H7 (cell line): ENCODE results near the gene MRPS6. TPM values are rescaled to one million over a fixed set of nuclear protein-coding genes. Genes with fewer than 3 reads are reported as not detected.

Experiments
- DNase-seq: peaks from one replicate; pipeline ENCODE4 v3.0.0; 2012
- H3K27me3 ChIP-seq: 2 replicates; pipeline ENCODE4 v1.6.0; 2011; ENCODE audit warnings: mild to moderate bottlenecking, low read length; ENCODE audit not compliant: control insufficient read depth, insufficient read depth
- H3K36me3 ChIP-seq: replicated peaks from 2 replicates; pipeline ENCODE4 v1.5.1; 2011; ENCODE audit warnings: low read length; ENCODE audit not compliant: control insufficient read depth, insufficient read depth
- H3K4me3 ChIP-seq: 2 replicates; pipeline ENCODE4 v1.5.1; 2011; ENCODE audit warnings: low read depth, mild to moderate bottlenecking, control low read depth, low read length, moderate library complexity; ENCODE audit not compliant: insufficient read depth
- total RNA-seq: library from RNA; depleted of rRNA; stranded (reverse); fragments of >200 nt; shearing (Covaris generic); gene quantifications from 2 replicates; pipeline ENCODE4 v1.2.3, GENCODE V29; 2014; rRNA removed

The MRPS6 gene
- total RNA-seq, result 37.2 and 39.9 TPM in 2 replicates

DNA sequence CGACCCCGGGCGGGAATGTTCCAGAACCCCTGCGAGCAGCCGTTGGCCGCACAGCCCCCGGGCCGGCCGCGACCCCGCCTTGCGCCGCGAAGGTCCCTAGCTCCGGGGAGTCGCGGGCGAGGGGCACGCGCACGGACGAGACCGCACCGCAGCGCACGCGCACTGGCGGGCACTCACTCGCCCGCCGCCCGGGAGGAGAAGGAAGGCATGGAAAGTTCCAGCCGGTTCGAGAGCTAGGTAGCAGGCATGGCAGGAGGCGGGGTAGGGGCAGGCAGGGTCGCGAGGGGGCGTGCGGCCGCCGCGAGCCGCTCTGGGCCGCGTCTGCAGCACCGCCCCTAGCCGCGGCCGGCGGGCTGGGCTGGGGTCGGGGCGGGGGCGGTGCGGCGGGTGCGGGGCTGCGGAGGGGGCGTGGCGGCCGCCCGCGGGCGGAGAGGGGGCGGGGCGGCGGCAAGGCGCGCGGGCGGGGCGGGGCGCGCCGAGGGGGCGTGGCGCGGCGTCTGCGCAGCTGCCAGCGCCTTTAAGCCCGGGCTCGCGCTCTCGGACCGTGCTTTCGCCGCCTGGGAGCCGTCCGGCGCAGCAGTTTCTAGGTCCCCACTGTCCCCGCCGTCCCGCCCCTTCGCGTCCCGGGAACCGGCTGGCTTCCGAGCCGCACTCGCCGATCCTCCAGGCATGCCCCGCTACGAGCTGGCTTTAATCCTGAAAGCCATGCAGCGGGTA lies at the start of gene MRPS6, which contains the start of gene SLC5A3:
Gene MRPS6, plus strand, starts transcription at position 547 of the 717 bp plus-strand sequence. Its CDS starts 123 bp downstream, at position 670.
Gene SLC5A3, plus strand, starts transcription at position 547 of the 717 bp plus-strand sequence. CDS start 21,621 bp downstream, outside the sequence.
- Histone ChIP-seq H3K4me3 (peak within 1 kb of the TSS; percentile 86), H3K27me3 (peaks cover 5% of the 10 kb centered on the region), H3K36me3 (peaks cover under 1% of the 10 kb centered on the region; the same call in 1 of the 2 replicates)
- DNase-seq, result peak; percentile 97

DNA sequence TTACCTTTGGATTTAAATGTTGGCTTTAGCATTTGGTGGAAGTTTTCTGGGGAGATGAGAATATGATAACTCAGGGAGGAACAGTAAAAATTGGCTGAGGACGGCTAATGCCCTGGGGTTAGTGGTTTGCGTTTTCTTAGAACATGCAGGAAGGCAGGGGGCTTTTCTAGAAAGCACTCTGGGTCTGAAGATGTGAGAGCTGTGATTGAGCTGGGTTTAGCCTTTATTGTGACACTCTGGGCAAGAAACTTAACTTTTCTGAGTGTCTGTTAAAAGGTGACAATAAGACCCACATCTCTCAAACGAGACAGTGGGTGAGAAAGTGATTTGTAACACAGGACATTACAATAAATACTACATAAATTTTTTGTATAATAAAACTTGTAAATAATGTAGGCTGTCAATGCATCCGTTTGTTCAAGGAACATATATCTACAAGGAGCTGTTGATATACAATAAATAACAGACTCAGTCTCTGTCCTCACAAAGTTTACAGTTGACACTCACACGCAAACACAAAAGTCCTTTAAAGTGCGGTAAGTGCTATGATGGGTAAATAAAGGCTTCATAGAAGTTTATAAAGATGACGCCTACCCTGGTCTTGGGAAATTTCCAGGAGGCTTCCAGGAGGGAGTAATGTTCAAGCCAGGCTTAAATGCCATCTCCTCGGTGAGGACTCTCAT lies 49.5 kb upstream of the MRPS6 start:
- H3K36me3 ChIP-seq, result no peaks in the 10 kb centered on the region
- no peak for DNase-seq
- H3K4me3 ChIP-seq, result no peak overlapping the region
- no peaks in the 10 kb centered on the region for H3K27me3 ChIP-seq

DNA sequence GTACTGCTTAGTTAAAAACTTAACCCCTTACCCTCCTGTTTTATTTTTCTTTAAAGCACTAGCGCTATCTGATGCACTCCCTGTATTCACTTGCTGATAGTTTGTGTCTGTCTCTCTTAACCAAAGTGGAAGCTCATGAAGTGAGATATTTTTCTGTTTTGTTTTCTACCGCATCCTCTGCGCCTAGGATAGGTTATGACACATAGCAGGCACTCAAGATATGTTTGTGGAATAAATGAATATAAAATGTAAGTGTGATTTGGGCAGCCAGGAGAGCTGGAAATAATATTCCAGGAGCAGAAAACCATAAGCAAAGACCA lies 49.0 kb upstream of the MRPS6 start:
- Histone ChIP-seq H3K4me3 (no peak overlapping the region), H3K27me3 (no peaks in the 10 kb centered on the region), H3K36me3 (no peaks in the 10 kb centered on the region)
- no peak for DNase-seq

DNA sequence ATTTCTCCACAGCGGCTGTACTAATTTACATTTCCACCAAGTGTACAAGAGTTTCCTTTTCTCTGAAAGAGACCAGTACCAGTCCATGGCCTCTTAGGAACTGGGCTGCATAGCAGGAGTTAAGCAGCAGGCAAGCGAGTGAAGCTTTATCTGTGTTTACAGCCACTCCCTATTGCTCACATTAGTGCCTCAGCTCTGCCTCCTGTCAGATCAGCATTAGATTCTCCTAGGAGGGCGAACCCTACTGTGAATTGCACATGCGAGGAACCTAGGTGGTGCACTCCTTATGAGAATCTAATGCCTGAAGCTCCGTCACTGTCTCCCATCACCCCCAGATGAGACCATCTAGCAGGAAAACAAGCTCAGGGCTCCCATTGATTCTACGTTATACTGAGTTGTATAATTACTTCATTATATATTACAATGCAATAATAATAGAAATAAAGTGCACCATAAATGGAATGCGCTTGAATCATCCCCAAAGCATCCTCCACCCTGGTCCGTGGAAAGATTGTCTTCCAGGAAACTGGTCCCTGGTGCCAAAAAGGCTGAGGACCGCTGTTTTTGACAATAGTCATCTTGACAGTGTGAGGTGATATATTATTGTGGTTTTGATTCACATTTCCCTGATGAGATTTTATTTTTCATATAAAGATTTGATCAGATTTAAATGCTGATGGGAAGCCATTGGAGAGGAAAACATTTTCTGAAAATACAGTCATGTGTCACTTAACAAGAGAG lies 45.5 kb upstream of the MRPS6 start:
- Histone ChIP-seq H3K36me3 (no peaks in the 10 kb centered on the region), H3K27me3 (no peaks in the 10 kb centered on the region), H3K4me3 (no peak overlapping the region)
- no peak for DNase-seq

DNA sequence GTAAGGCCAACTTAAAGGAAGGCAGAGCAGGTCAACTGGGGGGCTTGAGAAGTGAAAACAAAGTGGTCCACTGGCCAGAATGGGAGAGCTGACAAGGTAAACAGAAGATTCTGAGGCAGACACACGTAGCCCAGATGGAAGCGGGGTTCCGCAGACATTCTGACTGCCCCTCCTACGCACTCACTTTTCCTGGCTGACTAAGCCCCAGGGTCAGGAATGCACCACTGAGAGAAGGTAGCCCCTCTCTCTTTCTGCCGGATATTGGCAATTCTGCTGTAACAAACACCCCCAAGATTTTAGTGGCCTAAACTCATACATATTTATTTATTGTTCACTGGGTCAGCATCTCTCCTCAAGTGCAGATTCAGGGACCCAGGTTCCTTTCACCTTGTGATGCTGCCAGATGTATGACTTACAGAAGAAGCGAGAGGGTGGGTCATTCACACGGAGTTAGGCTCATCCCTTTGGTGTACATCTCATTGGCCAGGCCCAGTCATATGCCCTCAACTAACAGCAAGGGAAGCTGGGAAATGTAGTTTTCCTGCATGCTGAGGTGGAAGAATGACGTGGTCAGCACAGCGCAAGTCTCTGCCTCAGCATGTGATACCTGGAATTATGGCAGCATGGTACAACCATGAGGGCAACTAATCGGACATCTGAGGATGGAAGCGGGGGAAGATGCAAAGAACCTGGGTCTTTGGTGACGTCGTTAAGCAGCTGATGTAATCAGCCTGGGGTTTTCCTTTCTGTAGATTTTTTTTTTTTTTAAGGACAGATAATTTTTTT lies 43.4 kb upstream of the MRPS6 start:
- H3K4me3 ChIP-seq, result peak overlapping the region; percentile 5; the same call in 1 of the 2 replicates
- no peaks in the 10 kb centered on the region for H3K27me3 ChIP-seq
- DNase-seq, result peak; percentile 67
- no peaks in the 10 kb centered on the region for H3K36me3 ChIP-seq

DNA sequence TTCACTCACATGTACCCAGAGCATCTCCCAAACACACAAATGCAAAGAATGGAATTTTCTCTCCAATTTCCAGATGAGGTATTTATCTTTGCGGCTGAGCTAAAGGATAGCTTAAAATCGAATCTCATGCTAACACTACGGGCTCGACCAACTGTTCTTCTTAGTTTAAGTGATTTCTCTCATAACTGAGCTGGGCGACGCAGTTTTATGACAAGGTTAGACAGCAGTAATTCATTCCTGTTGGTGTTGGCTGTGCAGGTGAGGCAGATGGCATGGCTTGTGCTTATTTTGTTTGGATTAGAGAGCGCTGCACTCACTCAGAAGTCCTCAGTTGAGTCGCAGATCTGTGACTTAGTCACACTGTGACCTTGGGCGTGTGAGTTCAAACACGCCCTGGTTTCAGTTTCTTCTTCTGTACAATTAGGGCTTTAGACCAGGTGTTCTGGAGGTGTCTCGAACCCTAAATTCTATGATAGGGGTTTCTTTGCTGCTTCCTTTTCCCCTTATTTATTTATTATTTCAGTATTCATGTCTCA lies 41.5 kb upstream of the MRPS6 start:
- no peak for DNase-seq
- no peak overlapping the region for H3K4me3 ChIP-seq
- H3K27me3 ChIP-seq, result no peaks in the 10 kb centered on the region
- H3K36me3 ChIP-seq, result no peaks in the 10 kb centered on the region

DNA sequence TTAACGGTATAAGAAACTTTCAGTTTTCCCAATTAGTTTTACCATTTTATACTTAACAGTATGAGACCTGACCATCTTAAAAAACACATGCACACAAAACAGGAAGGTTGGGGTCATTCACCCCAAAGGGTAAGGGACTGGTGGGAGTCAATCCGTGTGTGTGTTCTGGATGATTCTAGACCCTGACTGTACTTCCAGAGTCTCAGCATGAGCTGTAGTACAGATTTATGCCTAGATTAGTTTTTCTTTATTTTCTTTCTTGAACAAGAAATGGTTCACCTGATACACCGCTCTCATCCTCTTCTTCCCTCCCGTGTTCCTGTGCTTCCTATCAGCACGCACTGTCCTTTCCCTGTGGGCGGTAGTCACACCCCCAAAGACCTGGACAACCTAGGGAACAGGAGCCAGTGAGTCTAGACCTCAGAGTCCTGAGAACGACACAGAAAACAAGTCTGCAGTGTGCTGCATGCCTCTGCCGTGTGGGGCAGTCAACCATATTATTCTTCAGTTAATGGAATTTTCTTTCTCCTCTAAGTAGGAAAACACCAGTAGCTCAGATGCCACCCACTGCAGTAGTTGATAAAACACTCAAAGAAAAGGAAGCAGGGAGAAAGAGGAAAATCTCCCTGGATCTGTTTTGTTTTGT lies 38.9 kb upstream of the MRPS6 start:
- DNase-seq, result no peak

DNA sequence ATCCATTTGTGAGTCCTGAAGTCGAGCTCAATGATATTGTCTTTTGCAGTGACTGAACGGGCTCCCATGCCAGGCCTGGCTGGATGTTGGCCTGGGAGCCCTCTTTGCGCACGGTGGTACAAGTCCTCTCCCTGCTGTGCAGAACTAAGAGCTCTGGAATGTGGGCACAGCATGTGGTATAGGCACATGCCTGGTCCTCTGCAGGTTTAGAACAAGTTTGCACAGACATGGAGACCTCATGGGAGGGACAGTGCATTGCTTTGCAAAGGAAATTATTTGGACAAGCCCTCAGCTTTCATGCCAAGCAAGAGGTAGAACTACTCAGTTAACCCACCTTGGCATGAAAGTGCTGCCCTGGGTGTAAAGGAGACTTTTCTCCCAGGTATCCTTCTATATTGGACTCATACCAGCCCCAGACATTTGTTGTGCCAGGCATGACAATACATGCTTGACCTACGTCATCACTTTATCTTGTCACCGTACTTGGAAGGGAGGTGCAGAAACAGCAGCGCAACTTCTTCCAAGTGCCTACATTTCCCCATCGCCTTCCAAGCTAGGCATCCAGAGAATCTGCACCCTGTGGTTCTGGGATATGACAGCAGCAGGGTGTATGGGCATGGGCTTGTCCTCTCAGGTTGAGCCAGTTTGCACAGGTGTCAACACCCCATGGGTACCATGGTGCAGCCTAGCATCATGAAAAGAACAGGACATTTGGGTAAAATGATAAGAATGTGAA lies 37.6 kb upstream of the MRPS6 start:
- no peak for DNase-seq
- Histone ChIP-seq H3K36me3 (no peaks in the 10 kb centered on the region), H3K4me3 (no peak overlapping the region), H3K27me3 (no peaks in the 10 kb centered on the region)

More for the DNA sequence above, 38.9 kb upstream of the MRPS6 start:
- Histone ChIP-seq H3K4me3 (no peak overlapping the region), H3K27me3 (no peaks in the 10 kb centered on the region), H3K36me3 (no peaks in the 10 kb centered on the region)

DNA sequence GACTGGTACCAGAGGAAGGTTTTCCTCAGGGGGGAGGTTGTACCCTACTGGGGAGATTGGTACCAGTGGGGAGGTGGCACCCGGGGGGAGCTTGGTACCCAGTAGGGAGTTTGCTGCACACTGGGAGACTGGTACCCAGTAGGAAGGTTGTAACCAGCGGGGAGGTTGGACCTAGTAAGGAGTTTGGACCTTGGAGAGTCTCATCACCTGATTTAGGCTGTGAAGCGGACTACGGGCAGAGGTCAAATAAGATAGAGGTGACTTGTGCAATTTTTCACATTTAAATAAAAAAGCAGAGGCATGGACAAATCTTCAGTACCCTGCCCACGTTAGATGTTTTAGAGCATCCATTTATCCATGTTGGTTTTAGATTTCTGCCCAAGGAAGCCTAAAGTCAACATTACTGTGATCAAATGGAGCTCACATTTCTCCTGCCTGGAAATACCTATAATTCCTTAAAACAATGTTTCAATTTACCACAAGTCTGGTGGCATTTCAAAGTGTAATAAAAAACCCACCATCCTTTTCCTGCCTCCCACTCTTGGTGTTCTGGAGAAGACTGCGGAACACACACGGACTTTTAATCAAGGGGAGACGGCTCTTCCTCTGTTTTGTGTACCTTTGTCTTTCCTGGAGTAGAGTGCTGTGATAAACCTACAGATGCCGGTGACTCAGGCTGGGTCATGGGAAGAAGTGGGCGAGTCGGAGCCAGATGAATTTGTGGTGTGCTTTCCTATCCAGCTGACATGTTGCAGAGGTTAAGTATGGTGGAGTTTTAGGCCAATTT lies 36.2 kb upstream of the MRPS6 start:
- H3K4me3 ChIP-seq, result no peak overlapping the region
- H3K27me3 ChIP-seq, result no peaks in the 10 kb centered on the region
- no peaks in the 10 kb centered on the region for H3K36me3 ChIP-seq
- DNase-seq, result no peak

DNA sequence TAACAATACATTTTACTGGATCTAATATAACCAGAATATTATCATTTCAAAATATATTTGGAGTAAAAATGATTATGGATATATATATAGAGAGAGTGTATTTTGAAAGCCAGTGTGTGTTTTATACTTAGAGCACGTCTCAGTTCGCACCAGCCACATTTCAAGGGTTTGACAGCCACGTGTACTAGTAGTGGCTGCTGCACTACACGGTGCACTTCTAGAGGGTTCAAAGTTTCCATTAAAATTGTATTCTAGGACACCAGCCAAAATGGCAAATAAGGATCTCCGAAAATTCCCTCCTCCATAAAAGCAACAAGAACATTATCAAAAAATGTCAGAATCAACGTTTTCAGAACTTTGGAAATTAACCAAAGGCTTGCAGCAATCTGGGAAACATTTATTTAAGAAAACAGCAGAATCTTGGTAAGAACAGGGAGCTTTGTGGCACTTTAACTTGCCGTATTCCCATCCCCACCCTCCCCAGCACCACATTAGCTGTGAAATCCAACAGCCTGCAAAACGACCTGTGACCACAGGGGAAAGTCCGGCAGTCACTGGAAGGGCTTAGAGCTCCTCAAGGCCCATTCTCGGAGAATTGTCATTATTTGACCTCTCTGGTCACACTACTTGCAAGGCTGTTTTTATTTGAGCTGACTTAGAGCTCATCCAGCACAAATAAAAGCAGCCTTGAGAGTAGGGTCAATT lies 33.5 kb upstream of the MRPS6 start:
- Histone ChIP-seq H3K27me3 (no peaks in the 10 kb centered on the region), H3K36me3 (no peaks in the 10 kb centered on the region), H3K4me3 (no peak overlapping the region)
- peak; percentile 52 for DNase-seq

DNA sequence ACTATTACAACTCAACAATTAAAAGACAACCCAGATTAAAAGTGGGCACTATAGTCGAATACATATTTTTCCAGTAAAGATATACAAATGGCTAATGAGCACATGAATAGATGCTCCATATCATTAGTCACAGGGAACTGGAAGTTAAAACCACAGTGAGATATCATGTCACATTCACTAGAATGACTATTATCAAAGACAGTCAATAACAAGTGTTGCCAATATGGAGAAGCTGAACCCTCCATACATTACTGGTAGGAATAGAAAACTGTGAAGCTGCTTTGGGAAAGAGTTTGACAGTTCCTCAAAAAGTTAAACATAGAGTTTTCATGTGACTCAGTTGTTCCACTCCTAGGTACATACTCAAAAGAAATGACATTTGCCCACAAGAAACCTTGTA lies 30.6 kb upstream of the MRPS6 start:
- no peak for DNase-seq
- Histone ChIP-seq H3K27me3 (no peaks in the 10 kb centered on the region), H3K36me3 (no peaks in the 10 kb centered on the region), H3K4me3 (no peak overlapping the region)

DNA sequence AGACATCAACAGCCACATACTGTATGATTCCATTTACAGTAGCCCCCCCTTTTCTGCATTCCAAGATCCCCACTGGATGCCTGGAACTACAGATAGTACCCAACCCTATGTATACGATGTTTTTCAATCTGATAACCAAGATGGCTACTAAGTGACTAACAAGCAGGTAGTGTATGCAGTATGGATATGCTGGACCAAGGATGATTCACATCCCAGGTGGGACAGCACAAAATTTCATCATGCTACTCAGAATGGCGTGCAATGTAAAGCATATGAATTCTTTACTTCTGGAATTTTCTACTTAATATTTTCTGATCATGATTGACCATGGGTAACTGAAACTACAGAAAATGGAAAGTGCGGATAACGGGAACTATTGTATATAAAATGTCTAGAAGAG lies 30.0 kb upstream of the MRPS6 start:
- DNase-seq, result no peak
- Histone ChIP-seq H3K27me3 (no peaks in the 10 kb centered on the region), H3K4me3 (no peak overlapping the region), H3K36me3 (no peaks in the 10 kb centered on the region)
